Measurements from ENCODE around the gene TMEM171.

- no peak for TF ChIP-seq CTCF (conservative IDR thresholded peaks at IDR 0.05)
- TF ChIP-seq ZFX (IDR thresholded peaks at IDR 0.05) = no peak
Observed at GRCh38 chr5:73114044-73114688, 6.2 kb upstream of the TMEM171 start.
